NCI-H446 (cell line): ENCODE results near the gene PDE3A.
"Not testable (repeated sequence)": the region's sequence is repeated elsewhere in the genome, so short reads cannot be mapped to it uniquely, and the experiment has no call there.

ENCODE experiments used
- DNase-seq, 2 experiments: peaks; one replicate each; lab custom pipeline; 2025; lab: John Stamatoyannopoulos, UW

PDE3A gene

GRCh38 chr12:20368114-20368650, at the start of gene PDE3A:
PDE3A (plus strand) TSS chr12:20368537; CDS start chr12:20369285, 748 bp downstream.
- peak in 1 of 2 experiments; percentile 68 for DNase-seq

GRCh38 chr12:20319366-20319765, 49.0 kb upstream of the PDE3A start:
- no peak for DNase-seq

- DNase-seq: no peak
These were observed 47.8 kb upstream of the PDE3A start for GRCh38 chr12:20320552-20320951.

- not testable (repeated sequence) for DNase-seq
These were observed 37.4 kb upstream of the PDE3A start for GRCh38 chr12:20330826-20331505.

- no peak for DNase-seq
These were observed 29.3 kb upstream of the PDE3A start for GRCh38 chr12:20339060-20339459.

- DNase-seq: no peak
These were observed 26.2 kb upstream of the PDE3A start for GRCh38 chr12:20342111-20342510.

GRCh38 chr12:20345866-20346265, 22.5 kb upstream of the PDE3A start:
- DNase-seq: no peak

GRCh38 chr12:20350026-20350425, 18.3 kb upstream of the PDE3A start:
- no peak for DNase-seq

- no peak for DNase-seq
These were observed 17.8 kb upstream of the PDE3A start for GRCh38 chr12:20350495-20350894.

- no peak for DNase-seq
These were observed 16.9 kb upstream of the PDE3A start for GRCh38 chr12:20351406-20351805.

GRCh38 chr12:20356048-20356447, 12.3 kb upstream of the PDE3A start:
- no peak for DNase-seq

- DNase-seq: peak in 1 of 2 experiments; percentile 6
These were observed 7.9 kb upstream of the PDE3A start for GRCh38 chr12:20360407-20360806.

GRCh38 chr12:20361416-20361815, 6.9 kb upstream of the PDE3A start:
- no peak for DNase-seq

GRCh38 chr12:20364501-20364900, 3.8 kb upstream of the PDE3A start:
- no peak for DNase-seq

GRCh38 chr12:20366776-20367409, 1.4 kb upstream of the PDE3A start:
- peak in 1 of 2 experiments; percentile 40 for DNase-seq

- DNase-seq: no peak
These were observed 689 bp upstream of the PDE3A start for GRCh38 chr12:20367583-20368113.

- DNase-seq: peak; percentile 6 to 38
These were observed 441 bp downstream of the PDE3A start for GRCh38 chr12:20368651-20369304.

GRCh38 chr12:20369305-20370013, 1.1 kb downstream of the PDE3A start:
- DNase-seq: peak in 1 of 2 experiments; percentile 43

GRCh38 chr12:20370014-20370386, 1.7 kb downstream of the PDE3A start:
- DNase-seq: no peak

- DNase-seq: no peak
These were observed 2.7 kb downstream of the PDE3A start for GRCh38 chr12:20370866-20371519.

- DNase-seq: no peak
These were observed 4.2 kb downstream of the PDE3A start for GRCh38 chr12:20372326-20373096.
